Measurements from ENCODE around the gene SPANXN2.

DNA sequence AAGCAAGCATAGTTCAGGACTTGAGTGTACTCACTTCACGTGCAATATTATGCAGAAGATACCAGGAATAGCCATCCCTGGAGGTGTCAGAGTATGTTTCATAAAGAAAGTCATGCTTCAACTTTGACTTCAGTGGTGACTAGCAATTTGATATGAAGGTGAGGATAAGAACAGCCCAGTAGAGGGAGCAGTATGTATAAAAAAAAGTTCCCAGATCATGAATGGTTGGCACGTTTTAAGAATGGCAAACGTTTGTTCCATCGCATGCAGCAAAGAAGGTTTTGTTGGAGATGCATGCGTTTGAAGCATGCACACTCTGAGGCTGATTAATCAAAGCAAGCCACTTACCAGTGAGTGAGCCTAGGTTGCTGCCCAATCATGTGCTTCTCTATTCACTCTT, 51.2 kb downstream of the SPANXN2 start:
- TF ChIP-seq, protein P1, sequence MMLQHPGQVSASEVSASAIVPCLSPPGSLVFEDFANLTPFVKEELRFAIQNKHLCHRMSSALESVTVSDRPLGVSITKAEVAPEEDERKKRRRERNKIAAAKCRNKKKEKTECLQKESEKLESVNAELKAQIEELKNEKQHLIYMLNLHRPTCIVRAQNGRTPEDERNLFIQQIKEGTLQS (IDR thresholded peaks at IDR 0.05) = no peak
- TF ChIP-seq SP1 (IDR thresholded peaks at IDR 0.05) (no peak), TAF1 (conservative IDR thresholded peaks at IDR 0.05) (no peak), HNF4A (conservative IDR thresholded peaks at IDR 0.05) (no peak), YY1 (IDR thresholded peaks at IDR 0.05) (no peak), RAD21 (IDR thresholded peaks at IDR 0.05) (peak; percentile 33 to 66), GABPA (IDR thresholded peaks at IDR 0.05 in 1 of 2, conservative IDR thresholded peaks at IDR 0.05 in 1 of 2) (no peak), RXRA (IDR thresholded peaks at IDR 0.05) (no peak), EGR1 (IDR thresholded peaks at IDR 0.05; ENCODE audit: low read depth in 2 of 2) (no peak)
- TF ChIP-seq, protein P2, sequence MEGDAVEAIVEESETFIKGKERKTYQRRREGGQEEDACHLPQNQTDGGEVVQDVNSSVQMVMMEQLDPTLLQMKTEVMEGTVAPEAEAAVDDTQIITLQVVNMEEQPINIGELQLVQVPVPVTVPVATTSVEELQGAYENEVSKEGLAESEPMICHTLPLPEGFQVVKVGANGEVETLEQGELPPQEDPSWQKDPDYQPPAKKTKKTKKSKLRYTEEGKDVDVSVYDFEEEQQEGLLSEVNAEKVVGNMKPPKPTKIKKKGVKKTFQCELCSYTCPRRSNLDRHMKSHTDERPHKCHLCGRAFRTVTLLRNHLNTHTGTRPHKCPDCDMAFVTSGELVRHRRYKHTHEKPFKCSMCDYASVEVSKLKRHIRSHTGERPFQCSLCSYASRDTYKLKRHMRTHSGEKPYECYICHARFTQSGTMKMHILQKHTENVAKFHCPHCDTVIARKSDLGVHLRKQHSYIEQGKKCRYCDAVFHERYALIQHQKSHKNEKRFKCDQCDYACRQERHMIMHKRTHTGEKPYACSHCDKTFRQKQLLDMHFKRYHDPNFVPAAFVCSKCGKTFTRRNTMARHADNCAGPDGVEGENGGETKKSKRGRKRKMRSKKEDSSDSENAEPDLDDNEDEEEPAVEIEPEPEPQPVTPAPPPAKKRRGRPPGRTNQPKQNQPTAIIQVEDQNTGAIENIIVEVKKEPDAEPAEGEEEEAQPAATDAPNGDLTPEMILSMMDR (IDR thresholded peaks at IDR 0.05; ENCODE audit: low read depth, low read length, missing input control) = peak; percentile 30
- TF ChIP-seq, protein P3, sequence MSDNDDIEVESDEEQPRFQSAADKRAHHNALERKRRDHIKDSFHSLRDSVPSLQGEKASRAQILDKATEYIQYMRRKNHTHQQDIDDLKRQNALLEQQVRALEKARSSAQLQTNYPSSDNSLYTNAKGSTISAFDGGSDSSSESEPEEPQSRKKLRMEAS (IDR thresholded peaks at IDR 0.05) = no peak
- TF ChIP-seq, protein P4, sequence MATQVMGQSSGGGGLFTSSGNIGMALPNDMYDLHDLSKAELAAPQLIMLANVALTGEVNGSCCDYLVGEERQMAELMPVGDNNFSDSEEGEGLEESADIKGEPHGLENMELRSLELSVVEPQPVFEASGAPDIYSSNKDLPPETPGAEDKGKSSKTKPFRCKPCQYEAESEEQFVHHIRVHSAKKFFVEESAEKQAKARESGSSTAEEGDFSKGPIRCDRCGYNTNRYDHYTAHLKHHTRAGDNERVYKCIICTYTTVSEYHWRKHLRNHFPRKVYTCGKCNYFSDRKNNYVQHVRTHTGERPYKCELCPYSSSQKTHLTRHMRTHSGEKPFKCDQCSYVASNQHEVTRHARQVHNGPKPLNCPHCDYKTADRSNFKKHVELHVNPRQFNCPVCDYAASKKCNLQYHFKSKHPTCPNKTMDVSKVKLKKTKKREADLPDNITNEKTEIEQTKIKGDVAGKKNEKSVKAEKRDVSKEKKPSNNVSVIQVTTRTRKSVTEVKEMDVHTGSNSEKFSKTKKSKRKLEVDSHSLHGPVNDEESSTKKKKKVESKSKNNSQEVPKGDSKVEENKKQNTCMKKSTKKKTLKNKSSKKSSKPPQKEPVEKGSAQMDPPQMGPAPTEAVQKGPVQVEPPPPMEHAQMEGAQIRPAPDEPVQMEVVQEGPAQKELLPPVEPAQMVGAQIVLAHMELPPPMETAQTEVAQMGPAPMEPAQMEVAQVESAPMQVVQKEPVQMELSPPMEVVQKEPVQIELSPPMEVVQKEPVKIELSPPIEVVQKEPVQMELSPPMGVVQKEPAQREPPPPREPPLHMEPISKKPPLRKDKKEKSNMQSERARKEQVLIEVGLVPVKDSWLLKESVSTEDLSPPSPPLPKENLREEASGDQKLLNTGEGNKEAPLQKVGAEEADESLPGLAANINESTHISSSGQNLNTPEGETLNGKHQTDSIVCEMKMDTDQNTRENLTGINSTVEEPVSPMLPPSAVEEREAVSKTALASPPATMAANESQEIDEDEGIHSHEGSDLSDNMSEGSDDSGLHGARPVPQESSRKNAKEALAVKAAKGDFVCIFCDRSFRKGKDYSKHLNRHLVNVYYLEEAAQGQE (IDR thresholded peaks at IDR 0.05) = no peak
- TF ChIP-seq, protein P5, sequence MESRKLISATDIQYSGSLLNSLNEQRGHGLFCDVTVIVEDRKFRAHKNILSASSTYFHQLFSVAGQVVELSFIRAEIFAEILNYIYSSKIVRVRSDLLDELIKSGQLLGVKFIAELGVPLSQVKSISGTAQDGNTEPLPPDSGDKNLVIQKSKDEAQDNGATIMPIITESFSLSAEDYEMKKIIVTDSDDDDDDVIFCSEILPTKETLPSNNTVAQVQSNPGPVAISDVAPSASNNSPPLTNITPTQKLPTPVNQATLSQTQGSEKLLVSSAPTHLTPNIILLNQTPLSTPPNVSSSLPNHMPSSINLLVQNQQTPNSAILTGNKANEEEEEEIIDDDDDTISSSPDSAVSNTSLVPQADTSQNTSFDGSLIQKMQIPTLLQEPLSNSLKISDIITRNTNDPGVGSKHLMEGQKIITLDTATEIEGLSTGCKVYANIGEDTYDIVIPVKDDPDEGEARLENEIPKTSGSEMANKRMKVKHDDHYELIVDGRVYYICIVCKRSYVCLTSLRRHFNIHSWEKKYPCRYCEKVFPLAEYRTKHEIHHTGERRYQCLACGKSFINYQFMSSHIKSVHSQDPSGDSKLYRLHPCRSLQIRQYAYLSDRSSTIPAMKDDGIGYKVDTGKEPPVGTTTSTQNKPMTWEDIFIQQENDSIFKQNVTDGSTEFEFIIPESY (IDR thresholded peaks at IDR 0.05) = no peak

All from liver (tissue), 3 donors.